Panc1 (cell line): ENCODE results near the gene POLR2M. TPM values are rescaled to one million over a fixed set of nuclear protein-coding genes. Genes with fewer than 3 reads are reported as not detected.

Experiments used
- ATAC-seq: fragments of 200-7000 bp; cut with Tn5 transposase; 2 replicates; pipeline ENCODE4 v1.9.1; 2020; ENCODE audit warnings: mild to moderate bottlenecking, moderate library complexity
- BruUV-seq: library from RNA; stranded (reverse); fragments of 400-500 nt; replicated peaks from 2 replicates; lab custom pipeline; 2021; lab: Mats Ljungman, UMichigan
- CTCF ChIA-PET: fragments of 300-600 bp; sonication (Branson Sonifier 250); formaldehyde crosslinking; loops from one replicate; lab custom pipeline; 2022; ENCODE audit warnings: antibody characterized with exemption; lab: Charles Lee
- POLR2A ChIA-PET: fragments of 300-600 bp; sonication (Branson Sonifier 250); formaldehyde crosslinking; loops from one replicate; lab custom pipeline; 2022; ENCODE audit warnings: antibody characterized with exemption; lab: Charles Lee
- DNase-seq: peaks from one replicate; pipeline ENCODE4 v3.0.0-alpha.2; 2010; ENCODE audit warnings: low read depth, low spot score
- H3K27ac ChIP-seq: 2 replicates; pipeline ENCODE4 v1.5.1; 2011; ENCODE audit warnings: mild to moderate bottlenecking, low read length, inconsistent platforms
- H3K27me3 ChIP-seq: fragments of 200-500 bp; sonication (Bioruptor generic); 2 replicates; pipeline ENCODE4 v1.6.0; 2014; ENCODE audit warnings: low read length, inconsistent platforms; ENCODE audit not compliant: control insufficient read depth, insufficient read depth
- H3K36me3 ChIP-seq: fragments of 200-500 bp; sonication (Bioruptor generic); 2 replicates; pipeline ENCODE4 v1.5.1; 2014; ENCODE audit warnings: inconsistent platforms, mild to moderate bottlenecking, low read length, moderate library complexity; ENCODE audit not compliant: control insufficient read depth, insufficient read depth
- H3K4me1 ChIP-seq: 2 replicates; pipeline ENCODE4 v1.5.1; 2011; ENCODE audit warnings: inconsistent platforms, mild to moderate bottlenecking, low read length, moderate library complexity; ENCODE audit not compliant: control insufficient read depth, insufficient read depth
- H3K4me3 ChIP-seq, 2 experiments: 2 replicates each; pipeline ENCODE4 v1.5.1; 2011 to 2012; ENCODE audit warnings: low read depth in 2 of 2, low read length in 2 of 2, mild to moderate bottlenecking in 2 of 2, inconsistent platforms in 1 of 2, moderate library complexity in 1 of 2
- H3K9me3 ChIP-seq: fragments of 200-500 bp; sonication (Bioruptor generic); 2 replicates; pipeline ENCODE4 v1.5.1; 2014; ENCODE audit warnings: low read depth, mild to moderate bottlenecking, inconsistent platforms, low read length, moderate library complexity; ENCODE audit not compliant: control insufficient read depth, insufficient read depth
- POLR2AphosphoS5 ChIP-seq: IDR thresholded peaks from 2 replicates; pipeline ENCODE4 v1.6.1; 2012; ENCODE audit warnings: mild to moderate bottlenecking, low read depth, low read length, moderate library complexity
- SIN3A ChIP-seq: IDR thresholded peaks from 2 replicates; pipeline ENCODE4 v1.6.1; 2012; ENCODE audit warnings: low read depth, mild to moderate bottlenecking, low read length, moderate library complexity, borderline replicate concordance; ENCODE audit not compliant: insufficient read depth
- TCF7L2 ChIP-seq: IDR thresholded peaks from 2 replicates; pipeline ENCODE4 v1.6.1; 2011; ENCODE audit warnings: mild to moderate bottlenecking, low read depth, low read length, inconsistent platforms
- in situ Hi-C: cut with HindIII; loops from 2 replicates; pipeline ENCODE4 v1.10.0; 2016; ENCODE audit warnings: low sequenced_read_pairs, low pct_unique_long_range_greater_than_20kb
- intact Hi-C: fragments of 100-400 bp; cut with micrococcal nuclease; formaldehyde crosslinking; loops from one replicate; pipeline ENCODE4 v1.10.0; 2022; ENCODE audit not compliant: unreplicated experiment
- total RNA-seq: library from RNA; stranded (reverse); gene quantifications from one replicate; pipeline ENCODE4 v1.2.1, GENCODE V29; 2021; ENCODE audit not compliant: unreplicated experiment
- TF ChIP-seq, protein P1 (sequence below): fragments of 450-650 bp; IDR thresholded peaks from 2 replicates; pipeline ENCODE4 v1.5.1; 2017; ENCODE audit warnings: mild to moderate bottlenecking
- TF ChIP-seq, protein P2 (sequence below), 2 experiments: IDR thresholded peaks; 2 replicates each; pipeline ENCODE4 v1.6.1; 2011 to 2012; ENCODE audit warnings: low read depth in 2 of 2, control low read depth in 1 of 2, low read length in 1 of 2, mild to moderate bottlenecking in 1 of 2, moderate library complexity in 1 of 2; ENCODE audit not compliant: insufficient read depth in 1 of 2

The POLR2M gene
- total RNA-seq, 1 experiment from 2014 or later, result 76.6 TPM

DNA sequence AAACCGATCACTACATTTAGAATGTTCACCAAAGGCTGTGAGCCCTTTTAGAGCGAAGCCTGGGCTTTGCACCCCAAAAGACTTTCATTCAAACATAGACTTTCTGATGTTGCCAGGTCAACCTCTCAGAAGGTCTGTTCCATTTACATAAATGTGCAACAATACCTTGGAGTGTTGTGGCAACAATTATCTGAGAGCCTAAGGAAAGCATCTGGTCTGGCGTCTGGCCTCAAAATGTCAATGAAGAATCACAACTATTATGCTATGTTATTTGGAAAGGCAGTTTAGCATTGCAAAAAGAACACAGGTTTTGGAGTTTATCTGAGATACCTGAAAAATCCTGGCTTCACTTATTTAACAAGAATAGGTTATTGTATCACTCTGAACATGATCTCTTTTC is 50.0 kb downstream of the POLR2M start:
- intact Hi-C loops, result no loop called here
- CTCF ChIA-PET, result no interaction called here

DNA sequence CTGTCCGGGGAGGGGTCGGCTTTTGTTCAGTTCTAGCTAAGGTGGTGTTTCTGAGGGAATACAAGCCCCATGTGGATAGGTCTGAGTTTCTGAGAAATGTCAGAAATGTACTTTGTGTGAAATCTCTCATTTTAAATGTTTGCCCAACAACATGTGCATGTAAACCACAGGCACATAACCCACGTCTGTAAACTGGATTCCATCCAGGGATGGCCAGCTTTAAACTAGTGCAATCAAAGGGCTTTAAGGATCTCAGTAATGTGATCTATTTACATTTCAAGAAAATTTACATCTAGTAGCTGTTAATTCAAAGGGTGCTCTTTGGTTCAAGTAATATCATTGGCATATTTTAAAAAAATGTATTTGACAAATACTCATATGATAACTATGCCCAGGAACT is 52.0 kb downstream of the POLR2M start:
- ATAC-seq, result no peak

More for the DNA sequence above, 50.0 kb downstream of the POLR2M start:
- peaks cover 9% of the 10 kb centered on the region; the same call in 1 of the 2 replicates for H3K27me3 ChIP-seq
- H3K4me1 ChIP-seq, result no peaks in the 10 kb centered on the region
- no peak overlapping the region for H3K4me3 ChIP-seq
- H3K36me3 ChIP-seq, result no peaks in the 10 kb centered on the region
- BruUV-seq, result no TSS peak
- no peak for DNase-seq
- in situ Hi-C loops, result no loop called here
- H3K9me3 ChIP-seq, result no peaks in the 10 kb centered on the region
- H3K27ac ChIP-seq, result no peak overlapping the region
- POLR2A ChIA-PET, result no interaction called here
- TF ChIP-seq, protein P1, sequence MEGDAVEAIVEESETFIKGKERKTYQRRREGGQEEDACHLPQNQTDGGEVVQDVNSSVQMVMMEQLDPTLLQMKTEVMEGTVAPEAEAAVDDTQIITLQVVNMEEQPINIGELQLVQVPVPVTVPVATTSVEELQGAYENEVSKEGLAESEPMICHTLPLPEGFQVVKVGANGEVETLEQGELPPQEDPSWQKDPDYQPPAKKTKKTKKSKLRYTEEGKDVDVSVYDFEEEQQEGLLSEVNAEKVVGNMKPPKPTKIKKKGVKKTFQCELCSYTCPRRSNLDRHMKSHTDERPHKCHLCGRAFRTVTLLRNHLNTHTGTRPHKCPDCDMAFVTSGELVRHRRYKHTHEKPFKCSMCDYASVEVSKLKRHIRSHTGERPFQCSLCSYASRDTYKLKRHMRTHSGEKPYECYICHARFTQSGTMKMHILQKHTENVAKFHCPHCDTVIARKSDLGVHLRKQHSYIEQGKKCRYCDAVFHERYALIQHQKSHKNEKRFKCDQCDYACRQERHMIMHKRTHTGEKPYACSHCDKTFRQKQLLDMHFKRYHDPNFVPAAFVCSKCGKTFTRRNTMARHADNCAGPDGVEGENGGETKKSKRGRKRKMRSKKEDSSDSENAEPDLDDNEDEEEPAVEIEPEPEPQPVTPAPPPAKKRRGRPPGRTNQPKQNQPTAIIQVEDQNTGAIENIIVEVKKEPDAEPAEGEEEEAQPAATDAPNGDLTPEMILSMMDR, result no peak
- TF ChIP-seq SIN3A (no peak), TCF7L2 (no peak), POLR2AphosphoS5 (no peak)
- TF ChIP-seq, protein P2, sequence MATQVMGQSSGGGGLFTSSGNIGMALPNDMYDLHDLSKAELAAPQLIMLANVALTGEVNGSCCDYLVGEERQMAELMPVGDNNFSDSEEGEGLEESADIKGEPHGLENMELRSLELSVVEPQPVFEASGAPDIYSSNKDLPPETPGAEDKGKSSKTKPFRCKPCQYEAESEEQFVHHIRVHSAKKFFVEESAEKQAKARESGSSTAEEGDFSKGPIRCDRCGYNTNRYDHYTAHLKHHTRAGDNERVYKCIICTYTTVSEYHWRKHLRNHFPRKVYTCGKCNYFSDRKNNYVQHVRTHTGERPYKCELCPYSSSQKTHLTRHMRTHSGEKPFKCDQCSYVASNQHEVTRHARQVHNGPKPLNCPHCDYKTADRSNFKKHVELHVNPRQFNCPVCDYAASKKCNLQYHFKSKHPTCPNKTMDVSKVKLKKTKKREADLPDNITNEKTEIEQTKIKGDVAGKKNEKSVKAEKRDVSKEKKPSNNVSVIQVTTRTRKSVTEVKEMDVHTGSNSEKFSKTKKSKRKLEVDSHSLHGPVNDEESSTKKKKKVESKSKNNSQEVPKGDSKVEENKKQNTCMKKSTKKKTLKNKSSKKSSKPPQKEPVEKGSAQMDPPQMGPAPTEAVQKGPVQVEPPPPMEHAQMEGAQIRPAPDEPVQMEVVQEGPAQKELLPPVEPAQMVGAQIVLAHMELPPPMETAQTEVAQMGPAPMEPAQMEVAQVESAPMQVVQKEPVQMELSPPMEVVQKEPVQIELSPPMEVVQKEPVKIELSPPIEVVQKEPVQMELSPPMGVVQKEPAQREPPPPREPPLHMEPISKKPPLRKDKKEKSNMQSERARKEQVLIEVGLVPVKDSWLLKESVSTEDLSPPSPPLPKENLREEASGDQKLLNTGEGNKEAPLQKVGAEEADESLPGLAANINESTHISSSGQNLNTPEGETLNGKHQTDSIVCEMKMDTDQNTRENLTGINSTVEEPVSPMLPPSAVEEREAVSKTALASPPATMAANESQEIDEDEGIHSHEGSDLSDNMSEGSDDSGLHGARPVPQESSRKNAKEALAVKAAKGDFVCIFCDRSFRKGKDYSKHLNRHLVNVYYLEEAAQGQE (IDR thresholded peaks at IDR 0.05; ENCODE audit: insufficient read depth in 1 of 2, low read depth in 2 of 2, low read length in 1 of 2), result no peak
- no peak for ATAC-seq

More for the DNA sequence above, 52.0 kb downstream of the POLR2M start:
- H3K9me3 ChIP-seq, result no peaks in the 10 kb centered on the region
- H3K36me3 ChIP-seq, result no peaks in the 10 kb centered on the region
- H3K27ac ChIP-seq, result no peak overlapping the region
- no peak overlapping the region for H3K4me3 ChIP-seq
- no peak for DNase-seq
- POLR2A ChIA-PET, result no interaction called here
- peaks cover 12% of the 10 kb centered on the region for H3K27me3 ChIP-seq
- no TSS peak for BruUV-seq
- H3K4me1 ChIP-seq, result no peaks in the 10 kb centered on the region
- TF ChIP-seq, protein P1, result no peak
- TF ChIP-seq, protein P2 (IDR thresholded peaks at IDR 0.05; ENCODE audit: insufficient read depth in 1 of 2, low read depth in 2 of 2, low read length in 1 of 2), result no peak
- TF ChIP-seq TCF7L2 (no peak), SIN3A (no peak), POLR2AphosphoS5 (no peak)
- in situ Hi-C loops (no loop called here), intact Hi-C loops (no loop called here)
- CTCF ChIA-PET, result no interaction called here
